AG04449 (cell line): ENCODE data around the gene SRCAP.
A peak's percentile ranks its signal among the peaks of the same experiment; 100 is the strongest.

Experiments used
- CTCF ChIA-PET: fragments of 350-600 bp; formaldehyde crosslinking; extraction: SDS; loops from one replicate; lab custom pipeline; 2021; ENCODE audit warnings: antibody characterized with exemption; lab: Yijun Ruan, JAX
- POLR2A ChIA-PET: fragments of 400-600, 350-600 bp; formaldehyde crosslinking; extraction: SDS; loops from one replicate; lab custom pipeline; 2020; ENCODE audit warnings: antibody characterized with exemption, inconsistent platforms; lab: Yijun Ruan, JAX
- DNase-seq: peaks from one replicate; pipeline ENCODE4 v3.0.0-alpha.2; 2010; ENCODE audit warnings: low read depth, low spot score
- H3K4me3 ChIP-seq: 2 replicates; pipeline ENCODE4 v1.5.1; 2011; ENCODE audit warnings: low read depth, mild to moderate bottlenecking, control low read depth, low read length
- TF ChIP-seq, protein P1 (sequence below): IDR thresholded peaks from one replicate; pipeline ENCODE4 v1.5.1; 2011; ENCODE audit warnings: mild to moderate bottlenecking, moderate library complexity, low read length, control low read depth, inconsistent platforms; ENCODE audit not compliant: insufficient read depth; ENCODE audit errors: missing control alignments

The SRCAP gene

GRCh38 chr16:30760577-30761426 lies 61.8 kb downstream of the SRCAP start:
- ChIA-PET POLR2A (interaction anchor here (0.7 to 2.0 kb wide), 3 partner anchors 13 to 161 kb away, joined by 3 to 9 read pairs (median 8); partner anchors contain the start of gene PHKG2), CTCF (interaction anchor here (0.7 kb wide), 1 partner anchor 14 kb away, joined by 3 read pairs; no protein-coding TSS in a partner anchor)
- TF ChIP-seq, protein P1, sequence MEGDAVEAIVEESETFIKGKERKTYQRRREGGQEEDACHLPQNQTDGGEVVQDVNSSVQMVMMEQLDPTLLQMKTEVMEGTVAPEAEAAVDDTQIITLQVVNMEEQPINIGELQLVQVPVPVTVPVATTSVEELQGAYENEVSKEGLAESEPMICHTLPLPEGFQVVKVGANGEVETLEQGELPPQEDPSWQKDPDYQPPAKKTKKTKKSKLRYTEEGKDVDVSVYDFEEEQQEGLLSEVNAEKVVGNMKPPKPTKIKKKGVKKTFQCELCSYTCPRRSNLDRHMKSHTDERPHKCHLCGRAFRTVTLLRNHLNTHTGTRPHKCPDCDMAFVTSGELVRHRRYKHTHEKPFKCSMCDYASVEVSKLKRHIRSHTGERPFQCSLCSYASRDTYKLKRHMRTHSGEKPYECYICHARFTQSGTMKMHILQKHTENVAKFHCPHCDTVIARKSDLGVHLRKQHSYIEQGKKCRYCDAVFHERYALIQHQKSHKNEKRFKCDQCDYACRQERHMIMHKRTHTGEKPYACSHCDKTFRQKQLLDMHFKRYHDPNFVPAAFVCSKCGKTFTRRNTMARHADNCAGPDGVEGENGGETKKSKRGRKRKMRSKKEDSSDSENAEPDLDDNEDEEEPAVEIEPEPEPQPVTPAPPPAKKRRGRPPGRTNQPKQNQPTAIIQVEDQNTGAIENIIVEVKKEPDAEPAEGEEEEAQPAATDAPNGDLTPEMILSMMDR = no peak
- peak overlapping the region; percentile 96 for H3K4me3 ChIP-seq
- no peak for DNase-seq

GRCh38 chr16:30761427-30761927 lies 62.5 kb downstream of the SRCAP start:
- H3K4me3 ChIP-seq = peak overlapping the region; percentile 96
- TF ChIP-seq, protein P1 = no peak
- POLR2A ChIA-PET = interaction anchor here (0.7 kb wide), 1 partner anchor 160 kb away, joined by 3 read pairs; no protein-coding TSS in a partner anchor
- DNase-seq = no peak
- CTCF ChIA-PET = interaction anchor here (0.7 kb wide), 1 partner anchor 14 kb away, joined by 3 read pairs; no protein-coding TSS in a partner anchor

DNA sequence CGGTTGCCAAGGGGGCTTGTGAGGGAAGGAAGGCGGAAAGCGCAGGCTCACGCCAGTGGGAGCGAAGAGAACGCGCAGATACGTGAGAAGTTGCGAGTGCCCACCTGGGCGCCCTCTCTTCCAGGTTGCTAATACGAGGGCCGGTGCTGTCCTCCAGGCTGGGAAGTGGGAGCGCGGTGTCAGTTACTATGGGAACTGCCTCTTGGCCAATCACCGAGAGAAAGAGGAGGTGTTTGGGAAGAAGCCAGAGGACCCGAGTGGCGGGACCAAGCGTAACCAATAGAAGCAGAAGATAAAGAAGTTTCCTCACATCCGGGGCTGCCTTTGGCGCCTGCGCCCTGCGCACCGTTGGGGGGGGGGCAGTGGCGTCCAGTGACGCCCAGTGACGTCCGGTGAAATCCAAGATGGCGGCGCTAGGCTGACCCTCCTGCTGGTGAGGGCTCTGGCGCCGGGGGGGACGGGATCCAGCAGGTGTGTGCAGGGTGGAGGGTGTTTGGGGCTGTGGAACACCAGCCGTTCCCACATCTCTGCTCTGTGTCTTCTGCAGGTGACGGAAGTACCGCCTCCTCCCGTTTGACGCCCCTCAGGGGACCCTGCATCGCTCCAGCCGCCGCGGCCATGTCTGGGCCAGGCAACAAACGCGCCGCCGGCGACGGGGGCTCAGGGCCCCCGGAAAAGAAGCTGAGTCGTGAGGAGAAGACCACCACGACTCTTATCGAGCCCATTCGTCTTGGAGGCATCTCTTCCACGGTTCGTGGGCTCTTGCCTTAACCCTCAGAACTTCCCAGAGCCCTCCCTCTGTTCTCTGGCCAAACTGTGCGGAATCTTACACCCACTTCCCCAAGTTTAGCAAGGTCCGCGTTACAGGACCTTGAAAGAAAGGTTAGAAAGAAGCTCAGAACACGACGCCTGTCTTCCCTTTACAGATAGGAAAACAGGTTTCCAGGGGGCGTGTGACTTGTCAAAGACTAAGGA lies 63.2 kb downstream of the SRCAP start, which contains the start of the genes CFAP119 and RNF40:
TSS of gene CFAP119 (minus strand) at position 135 of the 975 bp plus-strand sequence. CDS start 314 bp downstream, outside the sequence.
TSS of gene RNF40 (plus strand) at position 395 of the 975 bp plus-strand sequence. CDS start at position 619, 224 bp downstream.
- peak; percentile 88 for DNase-seq
- ChIA-PET POLR2A (interaction anchor here (1.3 kb wide), 1 partner anchor 13 kb away, joined by 6 read pairs; no protein-coding TSS in a partner anchor), CTCF (interaction anchor here (0.7 to 3.4 kb wide), 5 partner anchors 15 to 139 kb away, joined by 3 to 11 read pairs (median 3); no protein-coding TSS in a partner anchor)
- peak within 1 kb of the TSS; percentile 96 for H3K4me3 ChIP-seq
- TF ChIP-seq, protein P1 = no peak

DNA sequence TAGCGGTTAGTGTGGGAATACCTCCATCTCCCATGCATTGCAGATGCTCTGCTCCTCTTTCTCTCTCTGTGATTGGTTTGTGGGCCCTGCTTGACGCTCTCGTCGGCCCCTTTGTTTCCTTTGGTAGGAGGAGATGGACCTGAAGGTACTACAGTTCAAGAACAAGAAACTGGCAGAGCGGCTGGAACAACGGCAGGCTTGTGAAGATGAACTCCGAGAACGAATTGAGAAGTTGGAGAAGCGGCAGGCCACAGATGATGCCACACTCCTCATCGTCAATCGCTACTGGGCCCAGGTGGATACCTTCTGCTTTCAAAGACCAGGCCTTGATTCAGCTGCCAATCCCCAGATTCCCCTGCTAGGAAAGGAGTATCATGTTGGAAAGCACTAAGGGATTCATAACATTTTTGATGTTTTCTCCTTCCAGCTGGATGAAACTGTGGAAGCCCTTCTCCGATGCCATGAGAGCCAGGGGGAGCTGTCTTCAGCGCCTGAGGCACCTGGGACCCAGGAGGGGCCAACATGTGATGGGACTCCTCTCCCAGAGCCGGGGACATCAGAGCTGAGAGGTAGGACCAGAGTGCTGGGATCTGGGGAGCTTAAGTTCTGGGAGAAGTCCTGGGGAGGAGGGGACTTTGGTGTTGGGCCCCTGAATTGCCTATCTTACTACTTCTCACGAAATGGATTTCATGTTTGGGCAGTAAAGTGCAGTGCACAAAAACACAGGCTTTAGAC lies 64.2 kb downstream of the SRCAP start:
- TF ChIP-seq, protein P1 = no peak
- H3K4me3 ChIP-seq = peak overlapping the region; percentile 96
- DNase-seq = no peak
- ChIA-PET CTCF (interaction anchor here (1.1 to 3.4 kb wide), 6 partner anchors 12 to 138 kb away, joined by 3 to 11 read pairs (median 6); no protein-coding TSS in a partner anchor), POLR2A (interaction anchor here (1.3 kb wide), 1 partner anchor 12 kb away, joined by 6 read pairs; no protein-coding TSS in a partner anchor)

GRCh38 chr16:30764086-30764485 lies 65.1 kb downstream of the SRCAP start:
- no peak for DNase-seq
- TF ChIP-seq, protein P1 = no peak
- POLR2A ChIA-PET = interaction anchor here (1.0 to 1.3 kb wide), 2 partner anchors 10 to 11 kb away, joined by 3 to 6 read pairs; no protein-coding TSS in a partner anchor
- H3K4me3 ChIP-seq = no peak overlapping the region
- CTCF ChIA-PET = interaction anchor here (1.3 to 3.4 kb wide), 4 partner anchors 11 to 156 kb away, joined by 4 to 11 read pairs (median 10); no protein-coding TSS in a partner anchor
